ENCODE data around the gene BCR.
A peak's percentile ranks its signal among the peaks of the same experiment; 100 is the strongest.

The BCR gene

DNA sequence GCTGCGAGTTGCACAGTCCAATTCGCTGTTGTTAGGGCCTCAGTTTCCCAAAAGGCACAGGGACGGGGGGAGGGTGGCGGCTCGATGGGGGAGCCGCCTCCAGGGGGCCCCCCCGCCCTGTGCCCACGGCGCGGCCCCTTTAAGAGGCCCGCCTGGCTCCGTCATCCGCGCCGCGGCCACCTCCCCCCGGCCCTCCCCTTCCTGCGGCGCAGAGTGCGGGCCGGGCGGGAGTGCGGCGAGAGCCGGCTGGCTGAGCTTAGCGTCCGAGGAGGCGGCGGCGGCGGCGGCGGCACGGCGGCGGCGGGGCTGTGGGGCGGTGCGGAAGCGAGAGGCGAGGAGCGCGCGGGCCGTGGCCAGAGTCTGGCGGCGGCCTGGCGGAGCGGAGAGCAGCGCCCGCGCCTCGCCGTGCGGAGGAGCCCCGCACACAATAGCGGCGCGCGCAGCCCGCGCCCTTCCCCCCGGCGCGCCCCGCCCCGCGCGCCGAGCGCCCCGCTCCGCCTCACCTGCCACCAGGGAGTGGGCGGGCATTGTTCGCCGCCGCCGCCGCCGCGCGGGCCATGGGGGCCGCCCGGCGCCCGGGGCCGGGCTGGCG lies at the start of gene BCR:
TSS of gene BCR (plus strand) at position 209 of the 592 bp plus-strand sequence. CDS start 452 bp downstream, outside the sequence.
- DNase-seq (ENCODE audit: low spot score): peak; percentile 75

DNA sequence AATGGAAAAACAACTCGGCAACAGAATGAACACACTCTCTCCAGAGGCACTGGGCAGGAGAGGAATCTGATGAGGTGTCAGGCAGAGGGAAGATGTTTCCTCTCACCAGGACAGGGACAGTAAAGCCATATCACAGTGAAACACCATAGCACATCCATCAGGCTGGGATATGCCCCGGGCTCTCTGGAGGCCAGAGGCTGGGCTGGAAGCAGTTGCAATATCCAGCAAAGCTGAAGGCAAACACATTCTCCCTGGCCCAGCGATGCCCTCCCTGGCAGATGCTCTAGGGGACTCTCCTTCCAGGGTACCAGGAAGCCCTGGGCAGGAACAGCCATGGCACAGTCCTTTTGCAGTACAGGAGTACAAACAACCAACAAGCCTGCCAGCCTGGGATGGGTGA lies 49.6 kb upstream of the BCR start:
- no peak for DNase-seq (ENCODE audit: low spot score)

DNA sequence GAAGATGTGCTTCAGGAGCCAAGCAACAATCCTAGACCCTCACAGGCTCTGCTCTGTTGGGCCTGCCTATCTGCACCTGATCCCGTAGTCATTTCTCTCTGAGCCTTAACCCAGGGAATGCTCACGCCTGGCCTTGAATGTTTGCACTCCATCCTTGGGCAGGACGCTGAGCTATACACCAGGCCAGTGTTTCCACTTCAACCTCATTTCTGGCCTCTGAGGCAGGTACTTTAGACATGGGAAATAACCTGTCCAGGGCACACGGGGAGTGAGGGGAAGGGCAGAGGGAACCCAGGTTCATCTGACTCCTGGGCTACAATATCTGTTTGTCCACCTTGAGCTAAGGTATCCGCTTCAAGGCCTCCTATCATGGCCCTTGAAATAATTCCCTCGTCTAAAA lies 48.4 kb upstream of the BCR start:
- no peak for DNase-seq (ENCODE audit: low spot score)

DNA sequence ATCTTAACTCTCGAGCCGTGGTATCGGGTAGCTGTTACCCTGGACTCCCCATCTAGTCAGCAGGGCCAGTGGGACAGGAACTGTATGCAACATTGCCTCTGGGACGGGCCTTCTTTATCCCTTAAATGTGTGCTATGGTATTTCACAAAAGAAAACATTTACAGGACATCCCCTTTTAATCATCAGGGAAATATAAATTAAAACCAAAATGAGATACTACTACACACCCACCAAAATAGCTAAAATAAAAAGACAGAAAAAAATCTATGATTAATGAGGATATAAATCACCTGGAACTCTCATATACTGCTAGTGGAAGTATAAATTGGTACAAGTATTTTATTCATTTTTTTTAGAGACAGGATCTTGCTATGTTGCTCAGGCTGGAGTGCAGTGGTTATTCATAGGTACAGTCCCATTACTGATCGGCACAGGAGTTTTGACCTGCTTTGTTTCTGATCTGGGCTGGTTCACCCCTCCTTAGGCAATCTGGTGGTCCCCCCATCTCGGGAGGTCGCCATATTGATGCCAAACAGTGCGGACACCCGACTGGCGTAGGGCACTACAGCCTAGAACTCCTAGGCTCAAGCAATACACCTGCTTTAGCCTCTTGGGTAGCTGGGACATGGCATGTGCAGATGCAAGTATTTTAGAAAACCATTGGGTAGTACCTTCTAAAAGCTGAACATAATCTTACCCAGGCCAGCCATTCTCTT lies 47.8 kb upstream of the BCR start:
- DNase-seq (ENCODE audit: low spot score): no peak

DNA sequence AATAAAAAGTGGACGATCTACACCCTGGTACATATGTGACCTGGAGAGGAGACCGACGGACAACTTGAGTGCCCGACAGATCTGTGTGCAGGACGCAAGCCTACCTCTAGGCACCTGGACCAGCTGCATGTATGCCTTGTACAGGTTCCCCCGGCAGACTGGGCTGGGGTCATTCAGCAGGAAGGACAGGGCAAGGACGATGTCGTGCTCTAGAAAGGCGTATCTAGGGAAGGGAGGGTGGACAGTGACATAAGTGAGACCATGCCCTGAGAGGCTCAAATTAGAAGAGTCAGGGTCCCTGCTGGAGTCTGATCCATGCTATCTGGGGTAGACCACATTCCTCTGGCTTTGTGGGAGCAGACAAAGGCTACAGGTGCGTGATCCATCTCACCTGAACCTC lies 46.4 kb upstream of the BCR start:
- no peak for DNase-seq (ENCODE audit: low spot score)

DNA sequence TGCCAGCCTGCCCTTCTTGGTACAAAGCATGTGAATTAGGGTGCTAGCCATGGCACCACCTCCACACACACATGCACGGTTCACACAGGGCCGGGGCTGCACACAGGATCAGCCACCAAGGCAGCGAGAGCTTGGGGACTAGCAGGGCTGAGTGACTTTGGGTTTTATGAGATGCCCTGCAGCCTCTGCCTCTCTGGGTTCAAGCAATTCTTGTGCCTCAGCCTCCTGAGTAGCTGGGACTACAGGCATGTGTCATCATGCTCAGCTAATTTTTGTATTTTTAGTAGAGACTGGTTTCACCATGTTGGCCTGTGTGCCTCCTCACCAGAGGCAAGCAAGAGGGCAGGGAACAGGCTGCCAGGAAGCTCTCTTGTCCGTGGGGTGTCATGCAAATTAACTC lies 43.3 kb upstream of the BCR start:
- peak; percentile 34 for DNase-seq (ENCODE audit: low spot score)

DNA sequence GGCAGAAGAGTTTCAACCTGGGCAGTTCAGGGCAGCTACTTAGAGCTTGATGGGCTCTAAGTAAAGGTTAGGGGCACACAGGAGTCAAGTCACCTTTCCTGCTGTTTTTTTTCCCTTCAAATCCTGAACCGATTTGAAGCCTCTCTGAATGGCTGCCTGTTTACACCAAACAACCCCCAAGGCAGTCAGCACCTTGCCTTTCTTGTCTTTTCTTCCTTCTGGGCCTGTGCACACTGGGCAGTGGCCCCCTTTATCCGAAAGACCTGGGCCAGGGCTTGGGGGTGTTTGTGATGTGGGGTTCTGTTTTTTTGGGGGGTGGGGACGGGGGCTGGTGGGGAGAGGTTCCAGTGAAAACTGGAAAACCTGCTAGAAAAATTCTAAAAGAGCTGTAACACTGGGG lies 42.8 kb upstream of the BCR start:
- peak; percentile 30 for DNase-seq (ENCODE audit: low spot score)

DNA sequence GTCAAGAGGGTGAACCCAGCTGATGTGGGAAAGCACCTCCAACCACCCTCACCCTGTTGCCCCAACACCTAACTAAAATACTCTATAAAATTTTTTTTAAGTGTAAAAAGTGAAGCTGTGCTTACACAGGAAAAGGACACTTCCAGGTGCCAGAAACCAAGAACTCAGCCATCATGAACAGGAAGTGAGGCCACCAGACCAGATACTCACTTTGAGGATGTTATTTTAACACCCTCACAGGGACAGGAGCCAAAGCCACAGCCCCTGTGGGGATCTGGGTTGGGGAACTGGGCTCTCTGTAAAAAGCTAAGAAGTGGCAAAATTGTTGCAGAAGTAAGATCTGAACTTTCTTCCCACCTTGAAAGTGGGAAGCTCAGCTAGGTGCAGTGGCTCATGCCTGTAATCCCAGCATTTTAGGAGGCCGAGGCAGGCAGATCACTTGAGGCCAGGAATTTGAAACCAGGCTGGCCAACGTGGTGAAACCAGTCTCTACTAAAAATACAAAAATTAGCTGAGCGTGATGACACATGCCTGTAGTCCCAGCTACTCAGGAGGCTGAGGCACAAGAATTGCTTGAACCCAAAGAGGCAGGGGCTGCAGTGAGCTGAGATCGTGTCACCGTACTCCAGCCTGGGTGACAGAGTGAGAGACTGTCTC lies 42.3 kb upstream of the BCR start:
- peak; percentile 89 for DNase-seq (ENCODE audit: low spot score)

DNA sequence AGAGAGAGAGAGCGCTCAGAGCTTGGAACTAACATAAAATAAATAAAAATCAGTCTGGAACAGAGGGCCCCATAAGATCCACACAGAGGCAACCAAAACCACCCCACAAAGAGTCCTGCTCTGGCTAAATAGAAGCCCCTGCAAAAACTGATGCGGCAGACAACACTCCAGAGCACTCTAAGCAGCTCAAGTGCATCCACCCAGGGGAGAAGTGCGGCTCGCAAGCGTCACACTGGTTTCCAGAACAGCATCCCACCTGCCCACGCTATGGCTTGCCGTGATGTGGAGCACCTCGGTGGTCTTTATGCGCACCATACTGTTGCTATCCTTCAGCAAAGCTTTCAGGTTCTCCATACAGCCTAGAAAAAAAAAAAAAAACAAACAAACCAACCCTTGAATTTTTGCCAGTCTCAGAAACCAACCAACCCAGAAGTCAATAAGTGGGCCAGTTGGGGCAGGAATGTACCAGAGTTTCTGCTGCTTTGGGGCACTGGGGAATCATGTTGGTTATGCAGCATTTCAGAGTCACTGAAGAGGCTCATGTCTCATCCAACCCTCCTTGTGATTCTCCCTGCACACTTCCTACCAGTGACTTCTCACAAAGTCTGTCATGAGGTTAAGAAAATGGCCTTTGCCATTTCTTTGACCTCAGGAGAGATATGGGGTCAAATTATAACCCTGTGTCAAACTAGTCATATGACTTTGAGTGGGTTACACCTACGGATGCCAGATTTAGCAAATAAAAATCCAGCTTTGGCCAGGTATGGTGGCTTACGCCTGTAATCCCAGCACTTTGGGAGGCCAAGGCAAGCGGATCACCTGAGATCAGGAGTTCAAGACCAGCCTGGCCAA lies 41.5 kb upstream of the BCR start:
- peak; percentile 34 for DNase-seq (ENCODE audit: low spot score)

DNA sequence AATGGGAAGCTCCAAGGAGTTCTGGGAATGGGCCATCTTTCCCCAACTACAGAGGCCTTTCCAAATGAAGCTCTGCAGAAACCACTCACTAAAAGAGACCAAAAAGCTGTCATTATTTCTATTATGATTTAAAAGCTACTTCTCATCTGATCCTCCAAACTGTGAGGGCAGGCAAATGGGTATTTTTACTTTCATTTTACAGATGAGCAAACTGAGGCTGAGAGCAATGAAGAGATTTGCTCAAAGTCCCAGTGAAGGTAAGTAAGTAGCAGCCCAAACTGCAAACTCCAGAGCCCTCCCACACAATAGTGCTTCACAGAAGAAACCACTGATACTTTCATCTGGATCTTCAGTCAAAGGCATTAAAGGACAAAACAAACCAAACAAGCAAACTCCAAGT lies 39.9 kb upstream of the BCR start:
- DNase-seq (ENCODE audit: low spot score): no peak

DNA sequence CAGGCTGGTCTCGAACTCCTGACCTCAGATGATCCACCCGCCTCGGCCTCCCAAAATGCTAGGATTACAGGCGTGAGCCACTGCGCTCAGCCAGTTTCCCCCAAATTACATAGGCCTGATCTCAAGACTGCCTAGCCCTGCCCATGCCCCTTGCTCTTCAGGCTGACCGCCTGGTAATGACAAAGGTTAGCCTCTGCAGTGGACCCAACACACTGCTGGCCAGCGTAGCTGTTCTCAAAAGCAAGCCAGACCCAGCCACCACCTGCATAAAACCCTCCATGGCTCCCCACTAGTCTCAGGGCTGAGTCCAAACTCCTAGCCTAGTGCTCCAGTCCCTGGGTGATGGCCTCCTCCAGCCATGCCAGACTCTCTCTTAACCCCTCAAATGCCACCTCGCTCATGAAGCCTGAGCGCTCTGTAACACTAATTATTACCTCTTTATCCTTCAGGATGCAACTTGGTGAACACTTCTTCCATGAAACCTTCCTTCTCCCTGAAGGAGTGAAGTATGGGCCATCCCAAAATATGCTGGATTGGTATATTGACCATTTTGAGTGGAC lies 37.7 kb upstream of the BCR start:
- DNase-seq (ENCODE audit: low spot score): no peak

DNA sequence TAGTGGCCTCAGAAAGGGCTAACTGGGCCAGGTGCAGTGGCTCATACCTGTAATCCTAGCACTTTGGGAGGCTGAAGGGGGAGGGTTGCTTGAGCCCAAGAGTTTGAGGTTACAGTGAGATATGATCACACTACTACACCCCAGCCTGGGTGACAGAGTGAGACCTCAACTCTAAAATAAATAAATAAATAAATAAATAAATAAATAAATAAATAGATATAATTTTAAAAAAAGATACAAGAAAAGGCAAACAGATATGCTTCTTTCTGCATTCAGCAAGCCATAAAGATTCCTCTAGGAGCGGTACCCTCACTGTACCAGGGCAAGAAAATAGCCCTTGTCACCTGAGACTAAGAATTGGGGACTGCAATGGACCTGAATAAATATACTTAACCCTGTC lies 37.2 kb upstream of the BCR start:
- DNase-seq (ENCODE audit: low spot score): no peak

DNA sequence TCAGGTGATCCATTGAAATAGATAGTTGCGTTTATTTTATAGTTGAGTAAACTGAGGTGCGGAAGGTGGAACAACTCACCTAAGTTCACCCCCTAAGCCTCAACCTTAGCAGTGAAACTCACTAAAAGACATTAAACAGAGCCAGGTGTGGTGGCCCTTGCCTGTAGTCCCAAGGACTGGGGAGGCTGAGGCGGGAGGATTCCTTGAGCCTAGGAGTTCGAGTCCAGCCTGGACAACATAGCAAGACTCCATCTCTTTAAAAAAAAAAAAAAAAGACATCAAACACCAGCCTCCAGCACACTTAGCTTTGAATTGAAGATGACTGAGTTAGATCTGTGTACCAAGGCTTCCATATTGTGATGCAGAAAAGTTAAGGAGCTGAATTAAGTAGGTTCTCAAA lies 35.9 kb upstream of the BCR start:
- DNase-seq (ENCODE audit: low spot score): no peak

DNA sequence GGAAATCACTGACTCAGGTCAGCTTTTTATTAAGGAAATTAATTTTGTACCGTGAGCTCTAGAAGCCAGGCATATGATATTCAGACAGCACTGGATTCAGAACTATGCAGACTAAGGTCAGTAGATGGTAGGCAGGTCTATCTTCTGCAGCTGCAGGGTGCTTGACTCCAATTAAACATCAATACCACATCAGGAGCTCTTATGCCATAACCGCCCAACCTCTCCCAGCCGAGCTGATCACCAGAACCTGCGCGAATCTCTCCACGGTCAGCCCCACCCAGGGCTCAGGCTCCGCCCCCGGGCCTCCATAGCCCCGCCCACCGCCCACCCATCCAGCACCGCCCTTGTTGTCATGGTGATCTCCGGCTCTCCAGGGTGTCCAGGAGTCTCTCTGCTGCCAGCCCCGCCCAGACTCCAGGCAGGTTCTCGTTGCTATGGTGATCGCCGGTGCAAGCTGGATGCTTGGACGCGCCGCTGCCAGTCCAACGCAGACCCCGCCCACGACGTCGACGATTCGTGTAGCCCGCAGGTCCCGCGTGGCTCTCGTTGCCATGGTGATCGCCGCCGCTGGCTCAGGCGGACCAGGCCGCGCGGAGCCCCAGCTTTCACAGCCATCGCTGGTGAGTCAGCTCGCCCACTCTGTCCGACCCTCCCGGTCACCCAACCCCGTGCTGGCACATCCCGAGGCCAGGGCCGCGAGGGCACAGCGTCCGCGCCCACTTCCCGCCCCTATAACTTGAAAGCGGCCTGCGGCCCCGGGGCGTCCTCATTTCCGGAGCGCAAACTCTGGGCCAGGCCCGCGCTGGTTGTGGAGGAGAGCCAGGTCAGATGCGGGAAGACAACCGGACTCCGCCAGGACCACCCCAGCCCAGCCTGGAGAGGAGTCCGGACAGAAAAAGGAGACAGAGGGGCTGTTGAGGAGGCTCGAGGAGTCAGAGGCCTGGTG lies 35.1 kb upstream of the BCR start, which contains the start of gene RAB36:
TSS of gene RAB36 (plus strand) at position 546 of the 946 bp plus-strand sequence. CDS start 1,140 bp downstream, outside the sequence.
- DNase-seq (ENCODE audit: low spot score): peak; percentile 85

DNA sequence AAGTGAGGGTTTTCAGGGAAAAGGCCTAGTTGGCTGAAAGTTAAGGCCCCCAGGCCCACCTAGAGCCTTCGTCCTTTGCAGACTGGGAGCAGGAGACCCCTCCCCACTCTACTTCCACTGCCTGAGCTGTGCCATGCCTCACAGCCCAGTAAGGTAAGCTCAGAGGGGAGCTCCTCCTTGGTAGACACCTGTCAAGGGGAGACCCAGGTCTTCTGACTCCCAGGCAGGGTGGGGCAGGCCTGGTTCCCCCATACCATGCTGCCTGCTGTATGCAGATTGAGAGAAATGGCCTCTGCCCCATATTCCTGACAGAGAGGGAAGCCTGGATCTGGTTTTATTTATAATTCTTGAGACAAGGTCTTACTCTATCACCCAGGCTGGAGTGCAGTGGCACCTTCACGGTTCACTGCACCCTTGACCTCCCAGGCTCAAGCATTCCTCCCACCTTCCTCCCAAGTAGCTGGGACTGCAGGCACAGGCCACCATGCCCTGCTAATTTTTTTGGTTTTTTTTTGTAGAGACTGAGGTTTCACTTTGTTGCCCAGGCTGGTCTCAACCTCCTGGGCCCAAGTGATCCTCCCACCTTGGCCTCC lies 34.3 kb upstream of the BCR start:
- DNase-seq (ENCODE audit: low spot score): no peak

DNA sequence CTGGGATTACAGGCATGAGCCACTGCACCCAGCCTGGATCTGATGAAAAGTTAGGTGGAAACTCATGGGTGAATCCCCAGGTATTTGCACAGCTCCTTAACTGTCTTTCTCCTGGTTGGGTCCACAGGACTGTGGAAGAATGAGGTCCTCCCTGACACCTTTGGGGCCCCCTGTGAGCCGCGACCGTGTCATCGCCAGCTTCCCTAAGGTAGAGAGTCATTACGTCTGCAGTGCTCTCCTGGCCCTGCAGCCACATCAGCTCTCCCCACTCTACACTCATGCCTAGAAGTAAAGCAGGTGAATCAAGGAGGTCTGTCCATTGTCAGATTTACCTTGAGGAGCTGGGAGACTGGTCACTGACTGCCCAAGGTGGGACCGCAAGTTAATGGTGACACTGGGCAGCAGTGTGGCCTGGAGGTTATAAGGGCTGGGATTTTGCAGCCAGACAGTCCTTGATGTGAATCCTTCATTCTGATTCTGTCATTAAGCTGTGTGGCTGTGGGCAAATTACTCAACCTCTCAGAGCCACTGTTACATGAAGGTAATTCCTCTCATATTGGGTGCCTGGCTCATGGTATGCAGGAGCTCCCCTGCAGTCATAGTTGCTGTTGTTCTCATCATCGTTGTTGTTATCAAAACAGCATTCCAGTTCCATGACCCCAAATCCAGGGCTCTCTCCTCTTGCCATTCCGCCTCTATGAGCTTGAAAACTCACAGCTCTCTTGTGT lies 33.7 kb upstream of the BCR start:
- DNase-seq (ENCODE audit: low spot score): no peak

DNA sequence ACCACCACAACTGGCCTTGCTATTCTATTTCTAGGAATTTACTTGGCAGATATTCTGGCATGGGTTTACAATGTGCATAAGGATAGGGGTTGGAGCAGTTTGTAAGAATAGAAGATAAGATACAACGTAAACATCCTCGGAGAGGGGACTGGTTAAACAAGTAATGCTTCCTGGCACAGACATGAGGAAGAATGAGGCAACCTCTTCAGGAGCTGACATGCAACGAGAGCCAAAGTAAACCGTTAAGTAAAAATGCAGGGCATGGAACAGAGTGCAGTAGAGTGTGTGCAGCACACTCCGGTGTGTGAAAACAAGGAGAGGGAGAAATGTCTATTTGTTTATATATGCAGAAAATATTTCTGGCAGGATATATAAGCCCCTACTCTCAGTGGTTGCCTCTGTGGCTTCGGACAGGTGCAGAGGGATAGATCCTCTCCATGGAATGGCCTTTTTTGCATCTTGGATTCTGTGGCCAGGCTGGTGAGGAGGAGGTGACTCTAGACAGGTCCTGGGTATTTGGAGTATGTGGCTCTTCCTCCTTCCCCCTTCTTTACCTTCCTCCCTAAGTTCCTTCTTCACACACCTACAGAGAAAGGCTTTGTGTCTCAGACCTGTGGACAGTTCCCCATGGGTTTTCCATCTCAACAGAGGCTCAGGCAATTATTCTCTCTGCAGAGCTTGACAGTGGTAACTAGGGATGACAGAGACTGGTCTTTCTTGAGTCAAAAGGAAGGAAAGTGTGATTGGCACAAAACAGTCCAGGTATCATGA lies 32.5 kb upstream of the BCR start:
- no peak for DNase-seq (ENCODE audit: low spot score)

DNA sequence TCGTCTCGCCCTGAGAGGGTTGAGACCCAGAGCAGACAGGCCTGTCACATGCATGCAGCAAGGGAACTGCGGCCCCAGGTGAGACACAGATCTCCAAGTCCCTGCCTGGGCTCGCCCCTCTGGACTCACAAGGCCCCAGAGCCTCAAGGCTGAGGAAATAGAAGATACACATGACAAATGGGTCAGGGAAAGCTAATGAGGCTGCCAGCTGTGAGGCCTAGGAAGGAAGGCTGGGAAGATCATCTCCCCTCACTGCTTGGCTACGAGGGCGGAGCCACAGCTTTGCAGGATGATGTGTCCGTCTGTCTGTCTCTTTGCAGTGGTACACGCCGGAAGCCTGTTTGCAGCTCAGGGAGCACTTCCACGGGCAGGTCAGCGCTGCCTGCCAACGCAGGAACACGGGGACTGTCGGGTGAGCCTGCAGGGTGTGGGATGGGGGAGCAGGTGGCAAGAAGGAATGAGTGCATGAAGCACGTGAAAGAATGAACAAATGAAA lies 30.5 kb upstream of the BCR start:
- no peak for DNase-seq (ENCODE audit: low spot score)

DNA sequence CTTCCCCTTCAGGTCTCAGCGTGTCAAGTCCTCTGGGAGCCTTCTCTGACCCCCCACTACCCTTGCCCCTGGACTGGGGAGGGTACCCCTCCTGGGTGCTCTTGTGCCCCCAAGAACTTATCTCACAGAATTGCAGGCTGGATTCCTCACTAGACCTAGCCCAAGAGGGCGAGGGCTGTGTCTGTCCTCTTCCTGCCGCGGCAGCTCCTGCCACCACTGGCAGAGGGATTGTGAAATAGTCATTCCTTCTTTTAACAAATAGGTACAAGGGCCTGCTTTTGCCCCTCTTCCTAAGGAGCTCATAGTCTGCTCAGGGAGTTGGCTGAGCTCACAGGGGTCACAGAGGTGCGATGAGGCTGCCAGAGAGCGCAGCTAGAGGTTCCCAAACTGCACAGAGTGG lies 29.5 kb upstream of the BCR start:
- no peak for DNase-seq (ENCODE audit: low spot score)

Measured in NAMALWA (cell line).